Measurements from ENCODE around the gene FKBP15. TPM values are rescaled to one million over a fixed set of nuclear protein-coding genes. Genes with fewer than 3 reads are reported as not detected.
A peak's percentile ranks its signal among the peaks of the same experiment; 100 is the strongest.

FKBP15 gene
- total and polyA plus RNA-seq, 2 of the 13 experiments (the other 11 are each of a cell fraction or from before 2014, with no cell fraction given), result 12.3 to 18.6 TPM

DNA sequence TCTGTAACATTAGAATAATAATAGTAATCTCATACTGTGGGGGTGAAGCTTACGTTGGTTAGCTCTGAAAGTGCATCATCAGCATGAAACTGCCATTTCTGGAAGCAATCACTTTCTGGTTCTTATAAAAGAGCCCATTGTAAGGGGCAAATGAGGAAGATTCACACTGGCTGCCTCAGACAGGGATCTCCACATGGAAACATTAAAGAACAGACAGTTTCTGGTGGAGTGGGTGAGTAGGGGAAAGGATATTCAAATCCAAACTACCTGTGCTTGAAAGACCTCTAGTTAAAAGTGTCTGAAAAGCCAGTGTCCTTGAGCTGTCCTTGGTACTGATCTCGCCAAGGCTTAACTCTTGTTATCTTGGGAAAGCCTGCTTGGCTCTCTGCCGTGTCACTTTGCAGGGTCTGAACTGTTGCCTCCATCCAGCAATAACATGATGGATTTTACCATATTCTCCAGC is 89.4 kb downstream of the FKBP15 start (continued):
- no peak for TF ChIP-seq AHDC1 (CRISPR knock-in tag; IDR thresholded peaks at IDR 0.05; ENCODE audit: borderline replicate concordance)
- no peak for TF ChIP-seq ZZZ3 (CRISPR knock-in tag; IDR thresholded peaks at IDR 0.05; ENCODE audit: borderline replicate concordance)
- no peak for TF ChIP-seq ZNF572 (CRISPR knock-in tag; IDR thresholded peaks at IDR 0.05)
- no peak for TF ChIP-seq ZNF337 (CRISPR knock-in tag; IDR thresholded peaks at IDR 0.05; ENCODE audit: borderline replicate concordance, low read depth)
- no peak for TF ChIP-seq DDIT3 (CRISPR knock-in tag; IDR thresholded peaks at IDR 0.05)
- TF ChIP-seq ZNF530 (CRISPR knock-in tag; IDR thresholded peaks at IDR 0.05; ENCODE audit: low read depth), result no peak
- TF ChIP-seq, protein P1, sequence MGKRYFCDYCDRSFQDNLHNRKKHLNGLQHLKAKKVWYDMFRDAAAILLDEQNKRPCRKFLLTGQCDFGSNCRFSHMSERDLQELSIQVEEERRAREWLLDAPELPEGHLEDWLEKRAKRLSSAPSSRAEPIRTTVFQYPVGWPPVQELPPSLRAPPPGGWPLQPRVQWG (CRISPR knock-in tag; IDR thresholded peaks at IDR 0.05; ENCODE audit: borderline replicate concordance, low read depth), result no peak
- TF ChIP-seq KDM6A (CRISPR knock-in tag; IDR thresholded peaks at IDR 0.05; ENCODE audit: low read depth), result no peak
- TF ChIP-seq, protein P2, sequence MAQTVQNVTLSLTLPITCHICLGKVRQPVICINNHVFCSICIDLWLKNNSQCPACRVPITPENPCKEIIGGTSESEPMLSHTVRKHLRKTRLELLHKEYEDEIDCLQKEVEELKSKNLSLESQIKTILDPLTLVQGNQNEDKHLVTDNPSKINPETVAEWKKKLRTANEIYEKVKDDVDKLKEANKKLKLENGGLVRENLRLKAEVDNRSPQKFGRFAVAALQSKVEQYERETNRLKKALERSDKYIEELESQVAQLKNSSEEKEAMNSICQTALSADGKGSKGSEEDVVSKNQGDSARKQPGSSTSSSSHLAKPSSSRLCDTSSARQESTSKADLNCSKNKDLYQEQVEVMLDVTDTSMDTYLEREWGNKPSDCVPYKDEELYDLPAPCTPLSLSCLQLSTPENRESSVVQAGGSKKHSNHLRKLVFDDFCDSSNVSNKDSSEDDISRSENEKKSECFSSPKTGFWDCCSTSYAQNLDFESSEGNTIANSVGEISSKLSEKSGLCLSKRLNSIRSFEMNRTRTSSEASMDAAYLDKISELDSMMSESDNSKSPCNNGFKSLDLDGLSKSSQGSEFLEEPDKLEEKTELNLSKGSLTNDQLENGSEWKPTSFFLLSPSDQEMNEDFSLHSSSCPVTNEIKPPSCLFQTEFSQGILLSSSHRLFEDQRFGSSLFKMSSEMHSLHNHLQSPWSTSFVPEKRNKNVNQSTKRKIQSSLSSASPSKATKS (CRISPR knock-in tag; IDR thresholded peaks at IDR 0.05), result no peak
- TF ChIP-seq SMC3 (IDR thresholded peaks at IDR 0.05; ENCODE audit: low read length), result no peak
- no peak for TF ChIP-seq RCOR2 (CRISPR knock-in tag; IDR thresholded peaks at IDR 0.05)
- no peak for TF ChIP-seq PRPF4 (IDR thresholded peaks at IDR 0.05; ENCODE audit: low read depth, low read length, poor library complexity, severe bottlenecking)
- no peak for TF ChIP-seq TAF15 (IDR thresholded peaks at IDR 0.05; ENCODE audit: low read depth, low read length, poor library complexity, severe bottlenecking)
- TF ChIP-seq ELK4 (CRISPR knock-in tag; IDR thresholded peaks at IDR 0.05; ENCODE audit: borderline replicate concordance), result no peak
- no peak for TF ChIP-seq ZNF329 (CRISPR knock-in tag; IDR thresholded peaks at IDR 0.05; ENCODE audit: low read depth)
- 0 out of 2 replicates have a peak, but pooled peaks have one; percentile 20 for TF ChIP-seq ZNF430 (CRISPR knock-in tag; IDR thresholded peaks at IDR 0.05)
- TF ChIP-seq SALL1 (CRISPR knock-in tag; IDR thresholded peaks at IDR 0.05), result peak; percentile 20; the same call in 1 of the 2 replicates
- no peak for TF ChIP-seq RFXANK (CRISPR knock-in tag; IDR thresholded peaks at IDR 0.05)
- TF ChIP-seq CREBL2 (CRISPR knock-in tag; IDR thresholded peaks at IDR 0.05; ENCODE audit: borderline replicate concordance), result no peak
- TF ChIP-seq, protein P3, sequence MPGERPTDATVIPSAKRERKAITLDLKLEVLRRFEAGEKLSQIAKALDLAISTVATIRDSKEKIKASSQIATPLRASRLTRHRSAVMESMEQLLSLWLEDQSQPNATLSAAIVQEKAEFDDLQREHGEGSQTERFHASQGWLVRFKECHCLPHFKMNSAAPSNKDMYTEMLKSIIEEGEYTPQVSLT (CRISPR knock-in tag; IDR thresholded peaks at IDR 0.05; ENCODE audit: borderline replicate concordance, low read depth), result no peak

Data from HepG2 (cell line).